IMR-90 (cell line): ENCODE measurements around the gene FAM149A.

Experiments
- BHLHE40 ChIP-seq: fragments of 150-350 bp; IDR thresholded peaks from 2 replicates; pipeline ENCODE4 v1.6.1; 2016; ENCODE audit warnings: mild to moderate bottlenecking, low read depth, low read length
- TF ChIP-seq, protein P1 (sequence below): conservative IDR thresholded peaks from 2 replicates; pipeline ENCODE4 v1.5.1; 2012; ENCODE audit warnings: mild to moderate bottlenecking, low read depth, low read length, improper control_type of control experiment

DNA sequence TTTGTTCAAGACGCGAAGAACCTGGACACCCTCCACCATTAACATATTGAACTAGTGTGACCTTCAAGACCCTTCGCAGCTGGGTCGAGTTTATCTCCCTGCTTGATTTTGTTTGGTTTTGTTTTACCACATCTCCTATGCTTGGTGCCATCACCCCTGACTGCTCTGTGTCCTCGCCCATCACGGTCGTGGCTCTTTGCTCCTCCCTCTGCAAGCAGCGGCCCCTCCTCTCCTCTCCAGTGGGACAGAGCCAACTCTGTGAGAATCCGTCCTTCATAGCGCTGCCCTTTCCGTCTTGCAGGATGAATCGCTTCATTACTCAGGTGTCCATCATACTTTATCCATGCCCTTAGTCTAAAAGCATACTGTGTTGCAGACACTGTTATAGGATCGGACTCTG is 9.1 kb upstream of the FAM149A start:
- TF ChIP-seq, protein P1, sequence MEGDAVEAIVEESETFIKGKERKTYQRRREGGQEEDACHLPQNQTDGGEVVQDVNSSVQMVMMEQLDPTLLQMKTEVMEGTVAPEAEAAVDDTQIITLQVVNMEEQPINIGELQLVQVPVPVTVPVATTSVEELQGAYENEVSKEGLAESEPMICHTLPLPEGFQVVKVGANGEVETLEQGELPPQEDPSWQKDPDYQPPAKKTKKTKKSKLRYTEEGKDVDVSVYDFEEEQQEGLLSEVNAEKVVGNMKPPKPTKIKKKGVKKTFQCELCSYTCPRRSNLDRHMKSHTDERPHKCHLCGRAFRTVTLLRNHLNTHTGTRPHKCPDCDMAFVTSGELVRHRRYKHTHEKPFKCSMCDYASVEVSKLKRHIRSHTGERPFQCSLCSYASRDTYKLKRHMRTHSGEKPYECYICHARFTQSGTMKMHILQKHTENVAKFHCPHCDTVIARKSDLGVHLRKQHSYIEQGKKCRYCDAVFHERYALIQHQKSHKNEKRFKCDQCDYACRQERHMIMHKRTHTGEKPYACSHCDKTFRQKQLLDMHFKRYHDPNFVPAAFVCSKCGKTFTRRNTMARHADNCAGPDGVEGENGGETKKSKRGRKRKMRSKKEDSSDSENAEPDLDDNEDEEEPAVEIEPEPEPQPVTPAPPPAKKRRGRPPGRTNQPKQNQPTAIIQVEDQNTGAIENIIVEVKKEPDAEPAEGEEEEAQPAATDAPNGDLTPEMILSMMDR, result no peak
- no peak for TF ChIP-seq BHLHE40
